K562 (cell line): ENCODE measurements around the gene KBTBD6. TPM values are rescaled to one million over a fixed set of nuclear protein-coding genes. Genes with fewer than 3 reads are reported as not detected.

Source experiments
- ESRRA ChIP-seq: fragments of 450-650 bp; IDR thresholded peaks from 2 replicates; pipeline ENCODE4 v1.6.1; 2014; ENCODE audit warnings: low read depth, mild to moderate bottlenecking, moderate library complexity, borderline replicate concordance
- SMAD4 ChIP-seq: fragments of 250-450 bp; sonication (Bioruptor Pico); conservative IDR thresholded peaks from 2 replicates; pipeline ENCODE4 v1.8.0; 2021; ENCODE audit warnings: inconsistent platforms, mild to moderate bottlenecking, moderate library complexity
- ZNF41 ChIP-seq: fragments of 250-450 bp; sonication (Bioruptor Pico); conservative IDR thresholded peaks from 2 replicates; pipeline ENCODE4 v1.4.0; 2020; ENCODE audit warnings: mild to moderate bottlenecking
- ZNF766 ChIP-seq: fragments of 200-800 bp; sonication (Bioruptor generic); conservative IDR thresholded peaks from 2 replicates; pipeline ENCODE4 v1.6.1; 2016; ENCODE audit warnings: missing genetic modification characterization, missing compliant biosample characterization
- polyA plus RNA-seq, 8 experiments: library from polyadenylated mRNA; depleted of rRNA in 4 of 8; stranded (reverse) in 5 of 8; unstranded in 3 of 8; fragments of >200 nt; fragmentation: Nextera tagmentation in 2 of 8; fragmentation: Illumina TruSeq in 1 of 8; extraction: Ambion mirVana in 2 of 8; extraction: Trizol in 1 of 8; gene quantifications; 2 replicates each; pipeline versions ENCODE4 v1.2.1 to v1.2.3, GENCODE V29; 2011 to 2014; ENCODE audit warnings: inconsistent platforms in 1 of 8, missing spikeins in 1 of 8
- total RNA-seq, 7 experiments: library from RNA; depleted of rRNA in 6 of 7; stranded (reverse); fragments of >200 nt in 6 of 7; fragmentation: Illumina TruSeq in 2 of 7; extraction: Trizol in 2 of 7; gene quantifications; 2 replicates each; pipeline versions ENCODE4 v1.2.1 to v1.2.3, GENCODE V29; 2011 to 2021; ENCODE audit warnings: low replicate concordance in 1 of 7
- TF ChIP-seq, protein P1 (sequence below): fragments of 200-400 bp; formaldehyde crosslinking; IDR thresholded peaks from 2 replicates; pipeline ENCODE4 v1.6.1; 2017; ENCODE audit warnings: mild to moderate bottlenecking, low read depth, low read length, moderate library complexity
- TF ChIP-seq, protein P2 (sequence below): fragments of 250-450 bp; sonication (Bioruptor Pico); IDR thresholded peaks from 2 replicates; pipeline ENCODE4 v1.8.0; 2021; ENCODE audit warnings: moderate library complexity, mild to moderate bottlenecking, inconsistent platforms

Gene KBTBD6
- total and polyA plus RNA-seq, 9 of the 15 experiments (the other 6 are each of a cell fraction or from before 2014, with no cell fraction given) = 1.9 to 4.9 (median 3.2) TPM

DNA sequence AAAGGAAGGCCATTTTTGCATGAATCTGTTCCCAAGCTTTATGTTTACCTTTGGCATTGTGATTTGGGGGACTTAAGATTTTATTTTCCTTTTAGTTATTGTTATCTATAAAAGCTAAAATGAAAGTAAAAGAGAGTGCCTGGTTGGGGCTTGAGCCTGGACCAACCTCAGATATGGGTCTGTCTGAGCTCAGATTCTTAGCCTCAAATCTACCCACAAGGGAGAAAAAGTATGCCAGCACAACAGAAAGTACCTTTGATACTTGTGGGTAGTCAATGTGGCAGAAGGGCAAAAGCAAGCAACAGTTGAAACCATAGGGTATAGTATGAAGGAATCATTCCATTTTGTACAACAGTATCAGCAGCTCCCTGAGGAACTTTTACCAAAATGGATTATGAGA is 26.6 kb upstream of the KBTBD6 start (continued):
- TF ChIP-seq, protein P1, sequence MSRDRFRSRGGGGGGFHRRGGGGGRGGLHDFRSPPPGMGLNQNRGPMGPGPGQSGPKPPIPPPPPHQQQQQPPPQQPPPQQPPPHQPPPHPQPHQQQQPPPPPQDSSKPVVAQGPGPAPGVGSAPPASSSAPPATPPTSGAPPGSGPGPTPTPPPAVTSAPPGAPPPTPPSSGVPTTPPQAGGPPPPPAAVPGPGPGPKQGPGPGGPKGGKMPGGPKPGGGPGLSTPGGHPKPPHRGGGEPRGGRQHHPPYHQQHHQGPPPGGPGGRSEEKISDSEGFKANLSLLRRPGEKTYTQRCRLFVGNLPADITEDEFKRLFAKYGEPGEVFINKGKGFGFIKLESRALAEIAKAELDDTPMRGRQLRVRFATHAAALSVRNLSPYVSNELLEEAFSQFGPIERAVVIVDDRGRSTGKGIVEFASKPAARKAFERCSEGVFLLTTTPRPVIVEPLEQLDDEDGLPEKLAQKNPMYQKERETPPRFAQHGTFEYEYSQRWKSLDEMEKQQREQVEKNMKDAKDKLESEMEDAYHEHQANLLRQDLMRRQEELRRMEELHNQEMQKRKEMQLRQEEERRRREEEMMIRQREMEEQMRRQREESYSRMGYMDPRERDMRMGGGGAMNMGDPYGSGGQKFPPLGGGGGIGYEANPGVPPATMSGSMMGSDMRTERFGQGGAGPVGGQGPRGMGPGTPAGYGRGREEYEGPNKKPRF = no peak
- TF ChIP-seq ZNF41 (CRISPR knock-in tag) = no peak
- no peak for TF ChIP-seq SMAD4 (CRISPR knock-in tag)
- no peak for TF ChIP-seq ZNF766
- no peak for TF ChIP-seq ESRRA
- TF ChIP-seq, protein P2, sequence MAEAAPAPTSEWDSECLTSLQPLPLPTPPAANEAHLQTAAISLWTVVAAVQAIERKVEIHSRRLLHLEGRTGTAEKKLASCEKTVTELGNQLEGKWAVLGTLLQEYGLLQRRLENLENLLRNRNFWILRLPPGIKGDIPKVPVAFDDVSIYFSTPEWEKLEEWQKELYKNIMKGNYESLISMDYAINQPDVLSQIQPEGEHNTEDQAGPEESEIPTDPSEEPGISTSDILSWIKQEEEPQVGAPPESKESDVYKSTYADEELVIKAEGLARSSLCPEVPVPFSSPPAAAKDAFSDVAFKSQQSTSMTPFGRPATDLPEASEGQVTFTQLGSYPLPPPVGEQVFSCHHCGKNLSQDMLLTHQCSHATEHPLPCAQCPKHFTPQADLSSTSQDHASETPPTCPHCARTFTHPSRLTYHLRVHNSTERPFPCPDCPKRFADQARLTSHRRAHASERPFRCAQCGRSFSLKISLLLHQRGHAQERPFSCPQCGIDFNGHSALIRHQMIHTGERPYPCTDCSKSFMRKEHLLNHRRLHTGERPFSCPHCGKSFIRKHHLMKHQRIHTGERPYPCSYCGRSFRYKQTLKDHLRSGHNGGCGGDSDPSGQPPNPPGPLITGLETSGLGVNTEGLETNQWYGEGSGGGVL (CRISPR knock-in tag) = no peak
